K562 (cell line): ENCODE measurements around the gene SLC38A2. TPM values are rescaled to one million over a fixed set of nuclear protein-coding genes. Genes with fewer than 3 reads are reported as not detected.
A peak's percentile ranks its signal among the peaks of the same experiment; 100 is the strongest.

Experiments used
- ATAC-seq: fragments of 200-7000 bp; cut with Tn5 transposase; 3 replicates; pipeline ENCODE4 v1.9.1; 2020; ENCODE audit warnings: moderate library complexity
- BruUV-seq: library from RNA; stranded (reverse); fragments of 400-500 nt; replicated peaks from 2 replicates; lab custom pipeline; 2021; lab: Mats Ljungman, UMichigan
- CTCF ChIA-PET: fragments of 300-600 bp; formaldehyde crosslinking; extraction: SDS; loops from one replicate; lab custom pipeline; 2021; ENCODE audit warnings: low intra/inter-chr PET ratio; lab: Yijun Ruan, JAX
- POLR2A ChIA-PET: fragments of 300-600, 350-650 bp; sonication (Branson Sonifier 250); formaldehyde crosslinking; extraction: SDS; loops from one replicate; lab custom pipeline; 2021; ENCODE audit warnings: antibody characterized with exemption, inconsistent platforms; lab: Yijun Ruan, JAX
- DNase-seq, 4 experiments: peaks; one replicate each; pipeline versions ENCODE4 v3.0.0 to v3.0.0-alpha.2; 2011 to 2018; ENCODE audit warnings: low spot score in 3 of 4, mixed read lengths in 3 of 4; ENCODE audit errors: extremely low read depth in 1 of 4
- FAIRE-seq: peaks from 2 replicates; lab custom pipeline; 2011; peaks lifted over from hg19 to GRCh38; lab: Jason Lieb, UNC
- H2AFZ ChIP-seq: 2 replicates; pipeline ENCODE4 v1.6.0; 2011; ENCODE audit warnings: low read depth, low read length, control low read depth, inconsistent platforms
- H3K27ac ChIP-seq: fragments of 200-600 bp; 3 replicates; pipeline ENCODE4 v1.8.0; 2011; ENCODE audit warnings: low read depth, mild to moderate bottlenecking, control low read depth, inconsistent platforms, low read length, moderate library complexity, mixed read lengths; ENCODE audit errors: extremely low read depth
- H3K27me3 ChIP-seq, 2 experiments: fragments of 300-600 bp in 1 of 2; 2 replicates in 1 of 2; 3 replicates in 1 of 2; pipeline versions ENCODE4 v1.6.0 to v1.8.0; 2011; ENCODE audit warnings: inconsistent platforms in 2 of 2, low read length in 2 of 2, mild to moderate bottlenecking in 1 of 2, mixed read lengths in 1 of 2, moderate library complexity in 1 of 2; ENCODE audit not compliant: control insufficient read depth in 2 of 2, insufficient read depth in 2 of 2
- H3K36me3 ChIP-seq: fragments of 300-600 bp; 3 replicates; pipeline ENCODE4 v1.8.0; 2011; ENCODE audit warnings: mild to moderate bottlenecking, low read length, inconsistent platforms; ENCODE audit not compliant: control insufficient read depth, insufficient read depth
- H3K4me1 ChIP-seq, 2 experiments: fragments of 200-600 bp in 1 of 2; replicated peaks in 1 of 2; 2 replicates in 1 of 2; 3 replicates in 1 of 2; pipeline versions ENCODE4 v1.5.1 to v1.8.0; 2011; ENCODE audit warnings: inconsistent platforms in 2 of 2, low read length in 2 of 2, mild to moderate bottlenecking in 1 of 2, mixed read lengths in 1 of 2, moderate library complexity in 1 of 2; ENCODE audit not compliant: control insufficient read depth in 2 of 2, insufficient read depth in 2 of 2
- H3K4me2 ChIP-seq: 2 replicates; pipeline ENCODE4 v1.6.1; 2011; ENCODE audit warnings: low read length, control low read depth, inconsistent platforms, mixed read lengths; ENCODE audit not compliant: insufficient read depth
- H3K4me3 ChIP-seq: fragments of 200-600 bp; sonication (generic), shearing (Covaris generic); 2 replicates; pipeline ENCODE4 v1.5.1; 2016; ENCODE audit warnings: control low read depth, inconsistent platforms
- H3K79me2 ChIP-seq: fragments of 200-600 bp; 3 replicates; pipeline ENCODE4 v1.8.0; 2011; ENCODE audit warnings: low read length, inconsistent platforms; ENCODE audit not compliant: control insufficient read depth, insufficient read depth
- H3K9ac ChIP-seq, 2 experiments: 2 replicates each; pipeline versions ENCODE4 v1.6.0 to v1.6.1; 2011; ENCODE audit warnings: low read depth in 2 of 2, low read length in 2 of 2, control low read depth in 1 of 2, inconsistent platforms in 1 of 2, mild to moderate bottlenecking in 1 of 2, mixed read lengths in 1 of 2; ENCODE audit not compliant: insufficient read depth in 1 of 2
- H3K9me1 ChIP-seq: one replicate; pipeline ENCODE4 v1.6.0; 2011; ENCODE audit warnings: inconsistent platforms, mild to moderate bottlenecking, low read length, moderate library complexity; ENCODE audit not compliant: control insufficient read depth, insufficient read depth
- H3K9me3 ChIP-seq: replicated peaks from 2 replicates; pipeline ENCODE4 v1.5.1; 2011; ENCODE audit warnings: low read depth, low read length, inconsistent platforms; ENCODE audit not compliant: control insufficient read depth, insufficient read depth
- H4K20me1 ChIP-seq: replicated peaks from 2 replicates; pipeline ENCODE4 v1.6.1; 2011; ENCODE audit warnings: low read length, inconsistent platforms, mixed read lengths; ENCODE audit not compliant: control insufficient read depth, insufficient read depth
- CHD4 ChIP-seq: fragments of 200-600 bp; sonication (generic); IDR thresholded peaks from 3 replicates; pipeline ENCODE4 v1.6.1; 2012; ENCODE audit warnings: low read depth, mild to moderate bottlenecking, mixed read lengths, low read length, inconsistent platforms; ENCODE audit not compliant: insufficient read depth, insufficient replicate concordance, poor library complexity, severe bottlenecking
- CREM ChIP-seq: IDR thresholded peaks from 2 replicates; pipeline ENCODE4 v1.6.1; 2014; ENCODE audit warnings: antibody characterized with exemption, low read depth
- GABPA ChIP-seq: fragments of 200-800 bp; sonication (Bioruptor generic); conservative IDR thresholded peaks from 2 replicates; pipeline ENCODE4 v1.6.1; 2016; ENCODE audit warnings: low read depth, missing genetic modification characterization, missing compliant biosample characterization
- HNRNPL ChIP-seq: fragments of 200-400 bp; formaldehyde crosslinking; IDR thresholded peaks from 2 replicates; pipeline ENCODE4 v1.6.1; 2017; ENCODE audit warnings: low read depth, mild to moderate bottlenecking, low read length
- KDM1A ChIP-seq, 2 experiments: fragments of 450-650 bp; IDR thresholded peaks; 2 replicates each; pipeline ENCODE4 v1.6.1; 2016; ENCODE audit warnings: mild to moderate bottlenecking in 2 of 2
- MAFG ChIP-seq: fragments of 450-650 bp; conservative IDR thresholded peaks from 2 replicates; pipeline ENCODE4 v1.6.1; 2016; ENCODE audit warnings: missing genetic modification characterization, missing compliant biosample characterization
- NFRKB ChIP-seq: fragments of 450-650 bp; IDR thresholded peaks from 2 replicates; pipeline ENCODE4 v1.6.1; 2016; ENCODE audit warnings: low read depth
- RB1 ChIP-seq: fragments of 450-650 bp; IDR thresholded peaks from 2 replicates; pipeline ENCODE4 v1.6.1; 2017; ENCODE audit warnings: low read depth, mild to moderate bottlenecking
- RCOR1 ChIP-seq, 2 experiments: IDR thresholded peaks; 2 replicates each; pipeline ENCODE4 v1.6.1; 2012; ENCODE audit warnings: low read depth in 2 of 2, low read length in 2 of 2, borderline replicate concordance in 1 of 2, improper control_type of control experiment in 1 of 2
- RFX7 ChIP-seq: fragments of 250-450 bp; sonication (Bioruptor Pico); IDR thresholded peaks from 2 replicates; pipeline ENCODE4 v1.5.1; 2021; ENCODE audit warnings: mild to moderate bottlenecking
- SRSF7 ChIP-seq: fragments of 200-400 bp; formaldehyde crosslinking; optimal IDR thresholded peaks from 2 replicates; pipeline ENCODE3; 2017; ENCODE audit warnings: mild to moderate bottlenecking, low read depth, low read length
- U2AF1 ChIP-seq: fragments of 200-400 bp; formaldehyde crosslinking; optimal IDR thresholded peaks from 2 replicates; pipeline ENCODE3; 2017; ENCODE audit warnings: mild to moderate bottlenecking, low read depth, low read length, moderate library complexity
- ZBTB17 ChIP-seq: fragments of 450-650 bp; formaldehyde crosslinking; IDR thresholded peaks from 2 replicates; pipeline ENCODE4 v1.4.0; 2020; ENCODE audit warnings: mild to moderate bottlenecking
- WGBS: fragments of 100-300 bp; shearing (Covaris generic); methylation state at CpG from one replicate; pipeline ENCODE4 v1.1.6; 2016; ENCODE audit warnings: low coverage, mixed read lengths; ENCODE audit not compliant: insufficient coverage; ENCODE audit errors: missing lambda C conversion rate; 5-methylcytosine and 5-hydroxymethylcytosine counted together
- in situ Hi-C: fragments of 300-500 bp; cut with MboI; formaldehyde crosslinking; loops from 4 replicates; pipeline ENCODE4 v1.15.0; 2018; ENCODE audit warnings: inconsistent platforms, mixed read lengths
- intact Hi-C: fragments of 100-400 bp; cut with micrococcal nuclease; formaldehyde crosslinking; loops from 2 replicates; pipeline ENCODE4 v1.14.2; 2022
- polyA plus RNA-seq, 8 experiments: library from polyadenylated mRNA; depleted of rRNA in 4 of 8; stranded (reverse) in 5 of 8; unstranded in 3 of 8; fragments of >200 nt; fragmentation: Nextera tagmentation in 2 of 8; fragmentation: Illumina TruSeq in 1 of 8; extraction: Ambion mirVana in 2 of 8; extraction: Trizol in 1 of 8; gene quantifications; 2 replicates each; pipeline versions ENCODE4 v1.2.1 to v1.2.3, GENCODE V29; 2011 to 2014; ENCODE audit warnings: inconsistent platforms in 1 of 8, missing spikeins in 1 of 8
- total RNA-seq, 7 experiments: library from RNA; depleted of rRNA in 6 of 7; stranded (reverse); fragments of >200 nt in 6 of 7; fragmentation: Illumina TruSeq in 2 of 7; extraction: Trizol in 2 of 7; gene quantifications; 2 replicates each; pipeline versions ENCODE4 v1.2.1 to v1.2.3, GENCODE V29; 2011 to 2021; ENCODE audit warnings: low replicate concordance in 1 of 7
- TF ChIP-seq, protein P1 (sequence below): fragments of 250-450 bp; sonication (Bioruptor Pico); IDR thresholded peaks from 2 replicates; pipeline ENCODE4 v1.8.0; 2022; ENCODE audit warnings: inconsistent platforms, mild to moderate bottlenecking, moderate library complexity, borderline replicate concordance
- TF ChIP-seq, protein P2 (sequence below): fragments of 450-650 bp; formaldehyde crosslinking; IDR thresholded peaks from 2 replicates; pipeline ENCODE4 v1.4.0; 2020; ENCODE audit warnings: mild to moderate bottlenecking, moderate library complexity

Gene SLC38A2
- total and polyA plus RNA-seq, 9 of the 15 experiments (the other 6 are each of a cell fraction or from before 2014, with no cell fraction given): 98.7 to 292 (median 143) TPM

DNA sequence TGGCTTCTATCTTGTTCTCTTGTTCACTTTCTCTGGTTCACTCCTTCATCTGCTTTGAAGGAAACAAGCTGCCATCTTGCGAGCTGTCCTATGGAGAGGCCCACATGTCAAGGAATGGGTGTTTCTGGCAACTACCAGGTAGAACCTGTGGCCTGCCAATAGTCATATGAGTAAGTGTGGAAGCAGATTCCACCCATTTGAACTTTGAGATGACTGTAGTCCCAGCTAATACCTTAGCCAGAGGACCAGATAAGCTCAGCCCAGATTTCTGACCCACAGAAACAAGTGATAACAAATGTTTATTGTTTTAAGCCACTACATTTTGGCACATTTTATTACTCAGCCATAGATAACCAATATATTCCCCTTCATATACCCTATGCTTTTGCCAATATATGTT lies 4.0 kb upstream of the SLC38A2 start:
- Histone ChIP-seq H3K79me2 (peaks cover 15% of the 10 kb centered on the region), H3K9me1 (no peaks in the 10 kb centered on the region), H3K27me3 (no peaks in the 10 kb centered on the region), H3K9me3 (peaks cover 4% of the 10 kb centered on the region; the same call in 1 of the 2 replicates), H3K27ac (no peak overlapping the region), H4K20me1 (no peaks in the 10 kb centered on the region; the same call in 1 of the 2 replicates), H3K9ac (no peak overlapping the region), H3K36me3 (no peaks in the 10 kb centered on the region), H2AFZ (no peak overlapping the region), H3K4me1 (peaks cover 15 to 40% of the 10 kb centered on the region in 2 experiments), H3K4me3 (no peak overlapping the region), H3K4me2 (no peak overlapping the region)
- WGBS: 79% methylated on average over 1 of the region's 1 CpG
- DNase-seq (no peak), FAIRE-seq (no peak), ATAC-seq (no peak)
- intact Hi-C loops (no loop called here), in situ Hi-C loops (no loop called here)
- TF ChIP-seq RCOR1 (IDR thresholded peaks at IDR 0.05; ENCODE audit: borderline replicate concordance in 1 of 2, low read depth in 2 of 2, low read length in 2 of 2) (peak in 1 of 2 experiments; percentile 72; a peak in 1 of 4 replicates), KDM1A (IDR thresholded peaks at IDR 0.05) (0 out of 4 replicates have a peak, but pooled peaks of 1 of the 2 experiments have one; percentile 16), CHD4 (no peak)
- ChIA-PET POLR2A (interaction anchor here (0.7 to 1.5 kb wide), 3 partner anchors 18 to 449 kb away, joined by 3 read pairs; partner anchors contain the start of gene SLC38A4), CTCF (no interaction called here)
- BruUV-seq: no TSS peak

DNA sequence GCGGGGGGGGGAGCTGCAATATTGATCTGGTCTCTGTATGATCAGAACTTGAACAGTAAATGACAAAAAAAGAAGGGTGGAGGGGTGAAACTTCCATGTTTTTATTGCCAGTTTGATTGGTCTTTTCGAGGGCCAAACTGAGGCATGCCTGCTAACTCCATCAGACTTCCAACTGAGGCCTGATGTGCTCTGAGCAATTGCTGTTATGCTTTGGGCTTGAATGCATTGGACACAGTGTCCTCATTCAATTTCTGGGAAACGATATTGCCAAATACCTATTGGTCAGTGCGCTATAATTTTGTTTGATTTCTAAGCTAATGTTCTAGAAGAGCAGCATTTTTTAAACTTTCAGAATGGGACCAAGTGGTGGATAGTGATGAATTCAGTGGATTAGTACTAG lies 2.1 kb upstream of the SLC38A2 start:
- no TSS peak for BruUV-seq
- H3K9me3 ChIP-seq: no peaks in the 10 kb centered on the region; the same call in 1 of the 2 replicates
- FAIRE-seq (no peak), DNase-seq (no peak), ATAC-seq (no peak)
- no peak overlapping the region for H2AFZ ChIP-seq
- H3K4me2 ChIP-seq: no peak overlapping the region
- peaks cover 13% of the 10 kb centered on the region for H4K20me1 ChIP-seq
- POLR2A ChIA-PET: no interaction called here
- intact Hi-C loops (loop anchor here (5.0 kb wide), 3 partner anchors 78 to 382 kb away; partner anchors contain the start of gene SCAF11), in situ Hi-C loops (no loop called here)
- peaks cover 15% of the 10 kb centered on the region for H3K36me3 ChIP-seq
- no peak overlapping the region for H3K4me3 ChIP-seq
- no peaks in the 10 kb centered on the region for H3K9me1 ChIP-seq
- H3K27me3 ChIP-seq: no peaks in the 10 kb centered on the region
- WGBS: 65% methylated on average over 4 of the region's 4 CpGs
- H3K27ac ChIP-seq: no peak overlapping the region
- H3K9ac ChIP-seq: no peak overlapping the region
- CTCF ChIA-PET: no interaction called here
- peaks cover 16 to 36% of the 10 kb centered on the region in 2 experiments; a peak in 4 of 5 replicates for H3K4me1 ChIP-seq
- peaks cover 33% of the 10 kb centered on the region for H3K79me2 ChIP-seq
- TF ChIP-seq HNRNPL: no peak
- no peak for TF ChIP-seq NFRKB
- no peak for TF ChIP-seq GABPA
- TF ChIP-seq MAFG (tag): no peak
- TF ChIP-seq ZBTB17: no peak
- no peak for TF ChIP-seq RFX7 (CRISPR knock-in tag)
- no peak for TF ChIP-seq RB1
- TF ChIP-seq SRSF7: no peak
- TF ChIP-seq, protein P1, sequence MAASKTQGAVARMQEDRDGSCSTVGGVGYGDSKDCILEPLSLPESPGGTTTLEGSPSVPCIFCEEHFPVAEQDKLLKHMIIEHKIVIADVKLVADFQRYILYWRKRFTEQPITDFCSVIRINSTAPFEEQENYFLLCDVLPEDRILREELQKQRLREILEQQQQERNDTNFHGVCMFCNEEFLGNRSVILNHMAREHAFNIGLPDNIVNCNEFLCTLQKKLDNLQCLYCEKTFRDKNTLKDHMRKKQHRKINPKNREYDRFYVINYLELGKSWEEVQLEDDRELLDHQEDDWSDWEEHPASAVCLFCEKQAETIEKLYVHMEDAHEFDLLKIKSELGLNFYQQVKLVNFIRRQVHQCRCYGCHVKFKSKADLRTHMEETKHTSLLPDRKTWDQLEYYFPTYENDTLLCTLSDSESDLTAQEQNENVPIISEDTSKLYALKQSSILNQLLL (CRISPR knock-in tag): no peak
- TF ChIP-seq CREM: no peak
- no peak for TF ChIP-seq U2AF1
- TF ChIP-seq, protein P2, sequence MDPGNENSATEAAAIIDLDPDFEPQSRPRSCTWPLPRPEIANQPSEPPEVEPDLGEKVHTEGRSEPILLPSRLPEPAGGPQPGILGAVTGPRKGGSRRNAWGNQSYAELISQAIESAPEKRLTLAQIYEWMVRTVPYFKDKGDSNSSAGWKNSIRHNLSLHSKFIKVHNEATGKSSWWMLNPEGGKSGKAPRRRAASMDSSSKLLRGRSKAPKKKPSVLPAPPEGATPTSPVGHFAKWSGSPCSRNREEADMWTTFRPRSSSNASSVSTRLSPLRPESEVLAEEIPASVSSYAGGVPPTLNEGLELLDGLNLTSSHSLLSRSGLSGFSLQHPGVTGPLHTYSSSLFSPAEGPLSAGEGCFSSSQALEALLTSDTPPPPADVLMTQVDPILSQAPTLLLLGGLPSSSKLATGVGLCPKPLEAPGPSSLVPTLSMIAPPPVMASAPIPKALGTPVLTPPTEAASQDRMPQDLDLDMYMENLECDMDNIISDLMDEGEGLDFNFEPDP: no peak
